CD4-positive, alpha-beta T cell treated with Interleukin-15 for 4 hours (primary cell): ENCODE data around the gene INSL3.

Experiments
- DNase-seq: peaks from one replicate; pipeline ENCODE4 v3.0.0-alpha.2; 2020; ENCODE audit warnings: low spot score

Gene INSL3, protein sequence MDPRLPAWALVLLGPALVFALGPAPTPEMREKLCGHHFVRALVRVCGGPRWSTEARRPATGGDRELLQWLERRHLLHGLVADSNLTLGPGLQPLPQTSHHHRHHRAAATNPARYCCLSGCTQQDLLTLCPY

DNA sequence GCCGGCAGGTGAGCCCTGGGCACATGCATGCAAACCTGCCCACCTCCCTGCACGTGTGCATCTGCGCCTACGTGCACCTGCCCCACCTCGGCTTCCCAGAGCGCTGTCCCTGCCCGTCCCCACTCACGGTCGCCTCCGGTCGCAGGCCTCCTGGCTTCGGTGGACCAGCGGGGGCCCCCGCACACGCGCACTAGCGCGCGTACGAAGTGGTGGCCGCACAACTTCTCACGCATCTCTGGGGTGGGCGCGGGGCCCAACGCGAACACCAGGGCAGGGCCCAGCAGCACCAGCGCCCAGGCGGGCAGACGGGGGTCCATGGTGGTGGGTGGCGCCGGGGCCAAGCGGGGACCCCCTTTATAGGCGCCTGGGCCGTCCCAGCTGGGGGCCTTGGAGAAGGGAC lies at the start of gene INSL3:
INSL3 (minus strand) TSS at position 330 of the 400 bp plus-strand sequence; CDS start at position 317, 13 bp downstream.
- no peak for DNase-seq

DNA sequence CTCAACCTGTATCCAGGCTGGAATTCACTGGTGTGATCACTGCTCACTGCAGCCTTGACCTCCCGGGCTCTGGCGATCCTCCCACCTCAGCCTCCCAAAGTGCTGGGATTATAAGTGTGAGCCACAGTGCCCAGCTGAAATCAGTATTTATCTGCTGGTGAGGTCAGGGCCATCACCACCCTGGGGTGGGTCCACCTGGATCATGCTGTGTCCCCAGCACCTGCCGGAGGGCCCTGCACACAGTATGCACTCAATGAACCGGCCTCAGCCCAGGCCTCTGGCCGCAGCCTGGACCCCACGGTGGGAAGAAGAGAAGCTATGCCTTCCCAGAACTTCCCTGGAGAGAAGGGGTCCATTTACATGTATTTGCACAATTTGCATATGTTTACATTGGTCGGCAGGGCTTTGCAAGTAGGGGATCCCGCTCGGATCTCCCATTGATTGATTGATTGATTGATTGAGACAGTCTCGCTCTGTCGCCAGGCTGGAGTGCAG lies 47.8 kb upstream of the INSL3 start:
- no peak for DNase-seq

DNA sequence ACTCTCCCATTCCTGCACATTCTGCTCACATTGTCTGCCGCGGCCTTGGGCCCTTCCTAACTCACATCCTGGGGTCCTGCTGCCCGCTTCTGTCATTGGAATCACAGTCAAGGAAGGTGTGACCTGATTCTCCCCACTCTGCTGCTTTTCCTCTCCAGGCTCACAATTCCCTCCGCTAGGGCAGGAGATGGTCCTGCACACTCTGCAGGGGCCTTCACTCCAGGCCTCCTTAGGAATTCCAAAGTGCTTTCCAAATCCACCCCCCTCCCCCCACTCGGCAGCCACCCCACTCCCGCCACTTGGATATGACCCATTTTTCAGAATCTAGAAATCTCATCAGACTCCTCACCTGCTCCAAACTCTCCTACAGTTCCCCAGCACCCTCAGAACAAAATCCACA lies 47.4 kb upstream of the INSL3 start:
- no peak for DNase-seq

DNA sequence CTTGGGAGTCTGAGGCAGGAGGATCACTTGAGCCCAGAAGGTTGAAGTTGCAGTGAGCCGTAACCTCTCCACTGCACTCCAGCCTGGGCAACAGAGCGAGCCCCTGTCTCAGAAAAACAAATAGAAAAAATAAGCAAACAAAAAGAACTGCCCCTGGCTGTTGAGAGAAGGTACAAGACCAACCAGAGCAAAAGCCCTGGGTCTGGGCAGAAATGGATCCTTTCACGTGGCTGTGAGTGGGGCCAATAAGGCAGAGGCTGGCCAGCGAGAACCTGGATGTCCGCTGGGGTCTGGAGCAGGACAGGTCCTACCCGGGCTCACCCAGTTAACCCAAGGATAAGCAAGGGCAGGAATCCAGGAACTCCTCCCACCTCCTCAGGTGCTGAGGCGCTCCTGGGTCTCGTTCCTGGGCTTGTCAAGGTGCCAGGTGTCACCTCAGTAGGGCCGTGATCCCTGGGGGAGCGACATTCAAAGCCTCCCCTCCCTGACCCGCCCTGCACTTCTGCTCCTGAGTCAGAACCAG lies 45.7 kb upstream of the INSL3 start:
- no peak for DNase-seq

DNA sequence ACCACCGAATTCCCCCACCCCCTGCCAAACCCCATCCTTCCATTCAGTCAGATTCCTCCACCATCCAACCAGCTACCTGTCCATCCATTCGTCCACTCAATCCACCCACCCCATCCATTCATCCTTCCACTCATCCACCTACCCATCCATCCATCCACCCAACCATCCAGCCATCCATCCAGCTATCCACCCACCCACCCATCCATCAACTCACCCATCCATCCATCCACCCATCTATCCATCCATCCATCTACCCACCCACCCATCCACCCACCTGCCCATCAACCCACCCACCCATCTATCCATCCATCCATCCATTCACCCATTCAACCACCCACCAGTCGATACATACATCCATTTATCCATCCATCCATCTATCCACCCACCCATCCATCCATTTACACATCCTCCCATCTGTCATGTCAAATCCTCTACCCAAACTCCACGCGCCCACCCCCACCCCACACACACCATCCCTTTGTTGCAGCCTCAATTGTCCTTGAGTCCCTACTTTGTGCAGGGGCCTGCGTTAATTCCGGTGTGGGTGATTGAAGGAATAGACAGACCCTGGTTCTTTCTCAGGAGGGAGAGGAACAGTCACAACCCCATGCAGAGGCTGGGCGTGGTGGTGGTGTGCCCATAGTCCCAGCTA lies 45.1 kb upstream of the INSL3 start:
- DNase-seq, result no peak

DNA sequence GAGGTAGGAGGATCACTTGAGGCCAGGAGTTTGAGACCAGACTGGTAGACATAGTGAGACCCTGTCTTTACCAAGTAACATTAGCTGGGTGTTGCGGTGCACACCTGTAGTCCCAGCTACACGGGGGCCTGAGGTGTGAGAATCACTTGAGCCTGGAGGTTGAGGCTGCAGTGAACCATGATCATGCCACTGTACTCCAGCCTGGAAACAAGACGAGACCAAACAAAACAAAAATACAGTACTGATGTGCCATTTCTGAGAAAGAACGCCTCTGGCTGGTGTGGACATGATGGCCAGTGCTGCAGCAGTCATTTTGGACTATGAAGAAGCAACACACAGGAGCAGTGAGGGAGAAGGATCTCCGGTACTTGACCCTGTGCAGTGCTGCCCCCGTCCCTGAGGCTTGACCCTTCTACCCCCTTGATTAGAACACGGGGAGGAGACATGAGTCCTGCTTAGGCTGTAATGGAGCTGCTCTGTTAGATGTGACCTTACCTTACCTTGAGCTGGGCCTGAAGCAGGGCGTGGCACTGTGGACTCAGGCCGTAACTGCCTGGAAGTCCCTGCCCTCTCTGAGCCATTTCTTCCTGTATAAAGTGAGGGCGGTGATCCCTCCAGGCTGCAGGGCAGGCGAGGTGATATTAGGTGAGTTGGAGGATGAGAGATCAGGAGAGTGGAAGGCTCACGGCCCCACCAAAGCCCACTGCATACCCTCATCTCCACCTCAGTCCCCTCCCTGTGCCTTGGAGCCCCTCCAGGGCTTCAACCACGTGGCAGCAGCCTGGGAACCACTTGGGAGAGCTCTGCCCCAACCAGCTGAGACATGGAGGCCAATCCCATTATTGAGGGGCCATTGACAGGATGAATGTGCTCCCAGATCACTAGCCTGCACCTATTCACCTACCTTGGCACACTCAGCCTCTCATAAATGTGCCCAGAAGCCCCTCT lies 44.3 kb upstream of the INSL3 start:
- DNase-seq, result no peak

DNA sequence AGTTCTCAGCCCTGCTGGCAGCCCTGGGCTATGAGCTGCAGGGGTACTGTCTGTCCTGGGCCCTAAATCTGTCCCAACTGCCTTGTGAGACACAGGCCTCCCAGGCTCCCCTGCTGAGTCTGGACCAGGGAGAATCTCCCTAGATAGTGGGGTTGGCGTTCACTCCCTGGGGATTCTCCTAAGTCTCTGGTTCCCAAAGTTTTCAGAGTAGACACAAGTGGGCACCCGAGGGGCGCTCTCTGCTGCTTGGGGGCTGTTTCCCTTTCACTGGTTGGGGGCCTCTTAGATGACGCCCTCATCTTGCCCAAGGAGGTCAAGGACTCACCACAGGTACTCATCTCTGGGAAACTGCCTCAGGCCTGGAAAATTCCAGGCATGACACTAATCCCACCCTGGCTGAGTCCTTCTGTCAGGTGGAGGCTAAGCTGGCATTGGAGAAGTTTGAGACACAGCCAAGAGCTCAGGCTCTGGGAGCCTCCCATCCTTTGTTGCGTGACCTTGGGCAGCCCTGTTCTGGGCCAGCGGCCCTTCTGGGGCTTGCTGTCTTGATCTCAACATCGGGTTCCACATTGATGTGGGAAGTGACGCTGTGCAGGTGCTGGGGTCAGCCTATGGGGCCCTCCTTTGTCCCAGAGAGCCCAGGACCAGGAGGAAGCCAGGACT lies 42.3 kb upstream of the INSL3 start:
- no peak for DNase-seq

DNA sequence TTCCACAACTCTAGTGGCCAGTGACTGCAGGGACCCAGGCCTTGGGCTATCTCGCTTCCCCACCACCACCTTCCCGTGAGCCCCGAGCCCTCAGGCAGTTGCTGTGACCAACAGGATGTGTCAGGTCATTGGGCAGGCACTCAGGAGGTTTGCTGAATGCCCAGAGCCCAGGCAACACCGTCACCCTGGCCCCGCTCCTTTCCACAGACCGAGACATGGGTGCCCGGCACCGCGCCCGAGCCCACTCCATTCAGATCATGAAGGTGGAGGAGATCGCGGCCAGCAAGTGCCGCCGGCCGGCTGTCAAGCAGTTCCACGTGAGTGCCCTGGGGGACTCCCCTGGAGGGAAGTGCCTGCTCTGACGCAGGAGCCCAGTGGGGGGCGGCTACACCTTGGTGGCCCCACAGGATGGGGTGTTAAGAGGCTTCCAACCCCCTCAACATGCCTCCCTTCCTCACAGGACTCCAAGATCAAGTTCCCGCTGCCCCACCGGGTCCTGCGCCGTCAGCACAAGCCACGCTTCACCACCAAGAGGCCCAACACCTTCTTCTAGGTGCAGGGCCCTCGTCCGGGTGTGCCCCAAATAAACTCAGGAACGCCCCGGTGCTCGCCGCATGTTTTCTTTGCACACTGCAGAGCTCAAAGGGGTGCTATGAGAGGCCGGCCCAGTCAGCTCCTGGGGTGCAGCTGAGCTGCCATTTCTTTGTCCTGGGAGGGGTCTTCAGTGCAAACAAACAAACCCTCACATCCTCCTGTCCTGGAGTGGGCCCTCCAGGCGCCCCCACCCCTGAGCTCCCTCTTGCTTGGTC lies 41.6 kb upstream of the INSL3 start:
- no peak for DNase-seq

DNA sequence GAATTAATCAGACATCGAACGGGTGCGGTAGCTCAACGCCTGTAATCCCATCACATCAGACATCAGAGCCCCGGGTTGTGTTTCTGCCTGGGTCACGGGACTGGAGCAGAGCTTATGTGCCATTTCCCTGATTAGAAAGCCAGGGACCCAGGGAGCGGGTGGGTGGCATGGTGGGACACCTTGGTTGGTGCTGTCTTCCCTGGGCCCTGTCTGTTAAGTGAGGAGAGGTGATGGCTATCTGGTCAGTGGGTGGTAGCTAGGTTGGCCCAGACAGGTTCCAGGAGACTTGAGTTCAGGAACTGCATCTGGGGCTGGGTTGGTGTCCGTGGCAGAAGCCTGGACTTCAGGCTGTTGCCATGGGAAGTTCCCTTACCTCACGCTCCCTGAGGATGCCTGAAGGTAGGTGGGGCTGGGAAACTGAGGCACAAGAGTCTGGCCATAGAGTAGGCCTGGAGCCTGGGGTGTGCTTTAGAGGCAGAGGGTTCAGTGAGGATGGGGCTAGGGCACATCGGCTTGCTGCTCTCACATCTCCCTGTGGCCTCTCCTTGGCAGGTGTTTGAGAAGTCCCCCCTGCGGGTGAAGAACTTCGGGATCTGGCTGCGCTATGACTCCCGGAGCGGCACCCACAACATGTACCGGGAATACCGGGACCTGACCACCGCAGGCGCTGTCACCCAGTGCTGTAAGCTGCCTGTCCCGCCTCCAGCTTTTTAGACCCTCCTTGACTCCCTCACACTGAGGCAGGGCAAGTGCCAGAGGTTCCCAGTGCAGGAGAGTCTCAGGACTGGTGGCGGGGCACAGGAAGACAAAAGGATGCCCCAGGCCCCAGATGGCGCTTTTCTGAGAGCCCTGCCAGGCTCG lies 40.5 kb upstream of the INSL3 start:
- no peak for DNase-seq

DNA sequence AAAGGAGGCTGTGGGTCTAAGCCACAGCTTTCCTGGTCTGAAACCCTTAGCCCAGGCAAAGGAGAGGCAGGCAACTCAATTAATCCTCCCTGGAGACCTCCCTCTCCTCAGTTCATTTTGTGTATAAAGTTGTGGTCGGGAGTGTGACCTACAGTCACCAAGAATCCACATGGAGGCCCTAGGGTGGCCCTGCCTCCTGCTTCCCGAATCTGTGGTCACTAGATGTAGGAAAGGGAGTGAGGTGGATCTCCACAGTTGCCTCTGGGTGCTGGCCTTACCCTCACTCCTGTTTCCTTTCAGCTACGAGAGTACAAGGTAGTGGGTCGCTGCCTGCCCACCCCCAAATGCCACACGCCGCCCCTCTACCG lies 39.7 kb upstream of the INSL3 start:
- no peak for DNase-seq

DNA sequence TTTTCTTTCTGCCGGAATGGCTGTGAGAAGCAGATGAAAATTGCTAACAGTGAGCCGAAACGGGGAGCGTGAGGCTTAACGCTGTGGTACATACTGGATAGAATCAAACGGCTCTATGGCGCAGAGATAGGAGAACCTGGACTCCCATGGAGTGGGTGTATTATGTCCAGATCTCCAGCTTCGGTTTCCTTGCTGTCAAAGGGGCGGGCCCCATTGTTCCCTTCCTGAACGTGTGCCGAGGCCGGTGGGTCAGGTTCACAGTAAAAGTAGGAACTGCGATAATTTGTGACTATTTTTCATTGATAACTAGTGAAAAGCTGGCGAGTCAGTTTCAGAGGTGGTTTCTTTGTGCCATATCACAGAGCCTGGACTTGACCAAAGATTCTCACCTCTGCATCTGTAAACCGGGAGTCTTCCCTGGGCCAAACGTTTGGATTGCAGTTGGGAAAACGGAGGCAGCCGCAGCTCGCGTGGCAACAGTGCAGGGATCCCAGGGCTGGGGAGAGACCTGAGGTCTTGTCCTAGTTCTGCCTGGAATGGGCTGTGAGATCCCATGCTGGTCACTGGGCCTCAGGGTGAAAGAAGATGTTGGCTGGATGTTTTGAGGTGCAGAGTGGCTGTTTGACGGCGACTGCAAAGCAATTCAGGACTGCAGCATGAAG lies 39.1 kb upstream of the INSL3 start:
- no peak for DNase-seq

DNA sequence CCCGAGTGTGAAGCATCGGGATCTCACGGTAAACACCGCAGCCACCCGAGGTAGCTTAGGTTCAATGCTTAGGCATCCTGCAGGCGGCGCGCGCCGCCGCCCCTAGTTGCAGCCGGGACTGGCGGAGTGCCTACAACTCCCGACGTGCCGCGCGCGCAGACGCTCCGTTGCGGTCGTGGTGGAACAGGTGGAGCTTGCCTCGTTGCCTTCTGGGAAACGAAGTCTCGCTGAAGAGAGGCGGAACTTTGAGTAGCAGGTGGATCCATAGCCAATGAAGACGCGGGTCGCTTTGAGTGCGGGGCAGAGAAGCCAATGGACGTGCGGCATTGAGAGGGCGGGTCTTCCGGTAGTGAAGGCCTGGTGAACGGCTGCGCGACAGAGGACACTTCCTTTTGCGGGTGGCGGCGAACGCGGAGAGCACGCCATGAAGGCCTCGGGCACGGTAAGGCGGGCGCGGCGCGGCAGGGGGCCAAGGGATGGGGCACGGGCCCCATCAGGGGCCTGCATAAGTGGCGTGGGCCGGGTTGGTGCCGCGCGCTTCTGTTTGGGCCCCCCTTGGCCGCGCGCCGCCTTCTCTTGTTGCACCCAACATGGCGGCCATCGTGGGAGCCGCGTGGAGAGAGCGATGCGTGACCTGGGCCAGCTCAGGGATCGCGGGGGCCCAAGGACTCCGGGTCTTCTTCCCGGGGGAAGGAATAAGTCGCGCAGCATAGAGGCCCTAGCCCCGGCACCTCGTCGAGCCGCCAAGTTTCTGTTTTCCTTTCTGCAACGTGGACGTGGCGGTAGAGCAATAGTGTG lies 38.4 kb upstream of the INSL3 start, which contains the start of gene RPL18A:
RPL18A (plus strand) TSS at position 378 of the 798 bp plus-strand sequence; CDS start at position 425, 47 bp downstream.
- DNase-seq, result peak; percentile 100

DNA sequence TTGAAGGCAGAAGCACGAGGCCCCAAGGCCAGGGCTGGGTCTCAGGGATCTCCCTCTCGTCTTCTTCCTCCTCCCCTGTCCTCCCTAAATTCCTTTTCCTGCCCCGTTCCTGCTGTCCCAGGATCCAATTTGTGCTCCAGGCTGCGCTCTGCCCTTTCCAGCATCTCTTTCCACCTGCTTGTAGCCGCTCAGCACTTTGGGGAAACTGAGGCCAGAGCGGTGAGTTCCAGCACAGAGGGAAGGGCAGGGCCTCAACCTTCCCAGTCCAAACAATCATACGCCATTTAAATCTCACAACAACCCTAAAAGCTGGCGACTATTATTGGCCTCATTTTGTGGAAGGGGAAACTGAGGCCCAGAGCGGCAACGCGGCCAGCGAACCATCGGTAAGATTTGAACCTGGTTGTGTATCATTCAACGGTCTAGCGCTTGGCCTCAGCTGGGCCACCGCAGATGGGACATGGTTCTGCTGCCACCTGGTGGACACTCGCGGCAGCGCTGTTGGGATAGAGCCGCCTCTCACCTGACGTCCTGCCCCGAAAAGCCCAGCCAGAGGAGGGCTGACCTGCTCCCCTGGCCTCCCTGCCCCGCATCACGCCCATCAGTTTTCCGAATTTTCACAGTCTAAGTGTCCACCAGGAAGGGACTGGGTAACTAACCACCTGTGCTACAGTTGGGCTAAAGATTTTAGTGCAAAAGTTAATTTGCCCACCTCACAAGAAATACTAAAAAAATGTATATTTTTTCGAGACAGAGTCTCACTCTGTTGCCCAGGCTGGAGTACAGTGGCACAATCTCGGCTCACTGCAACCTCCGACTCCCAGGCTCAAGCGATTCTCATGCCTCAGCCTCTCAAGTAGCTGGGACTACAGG lies 34.2 kb upstream of the INSL3 start:
- DNase-seq, result peak; percentile 91

DNA sequence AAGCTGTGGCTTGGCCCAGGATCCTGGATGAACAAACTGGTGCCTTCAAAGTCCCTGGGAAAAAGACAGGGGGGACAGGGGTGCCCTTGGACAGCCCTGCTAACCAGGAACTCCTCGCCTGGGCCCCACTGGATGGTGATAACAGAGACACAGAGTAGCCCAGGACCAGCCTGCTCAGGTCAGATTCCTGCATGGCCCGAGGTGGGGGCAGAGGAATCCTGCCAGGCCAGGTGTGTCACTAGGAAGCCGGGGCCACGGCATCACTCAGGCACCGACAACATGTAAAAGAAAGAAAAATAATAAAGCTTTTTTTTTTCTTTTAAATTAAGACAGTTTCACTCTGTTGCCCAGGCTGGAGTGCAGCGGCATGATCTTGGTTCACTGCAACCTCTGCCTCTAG lies 32.7 kb upstream of the INSL3 start:
- no peak for DNase-seq

DNA sequence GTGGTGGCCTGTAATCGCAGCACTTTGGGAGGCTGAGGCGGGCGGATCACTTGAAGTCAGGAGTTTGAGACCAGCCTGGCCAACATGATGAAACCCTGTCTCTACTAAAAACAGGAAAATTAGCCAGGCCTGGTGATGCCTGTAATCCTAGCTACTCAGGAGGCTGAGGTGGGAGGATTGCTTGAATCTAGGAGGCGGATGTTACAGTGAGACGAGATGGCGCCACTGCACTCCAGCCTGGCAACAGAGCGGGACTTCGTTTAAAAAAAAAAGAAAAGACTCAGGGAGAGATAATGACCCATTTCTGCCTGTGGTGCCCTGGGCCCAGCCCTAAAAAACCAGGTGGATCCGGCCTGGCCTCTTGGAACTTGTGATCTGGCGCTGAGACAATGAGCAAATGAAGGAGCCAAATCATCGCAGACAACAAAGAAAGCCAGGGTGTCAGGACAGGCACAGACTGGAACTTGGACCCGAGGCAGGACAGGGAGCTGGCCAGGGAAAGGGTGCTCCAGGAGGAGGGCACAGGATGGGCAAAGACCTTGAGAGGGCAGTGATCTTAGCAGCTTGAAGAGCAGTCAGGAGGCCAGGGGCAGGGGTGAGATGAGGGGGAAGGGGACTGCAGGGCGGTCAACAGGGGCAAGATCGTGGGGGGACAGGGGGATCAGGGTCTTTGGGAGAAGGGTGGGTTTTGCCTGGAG lies 27.4 kb upstream of the INSL3 start:
- no peak for DNase-seq

DNA sequence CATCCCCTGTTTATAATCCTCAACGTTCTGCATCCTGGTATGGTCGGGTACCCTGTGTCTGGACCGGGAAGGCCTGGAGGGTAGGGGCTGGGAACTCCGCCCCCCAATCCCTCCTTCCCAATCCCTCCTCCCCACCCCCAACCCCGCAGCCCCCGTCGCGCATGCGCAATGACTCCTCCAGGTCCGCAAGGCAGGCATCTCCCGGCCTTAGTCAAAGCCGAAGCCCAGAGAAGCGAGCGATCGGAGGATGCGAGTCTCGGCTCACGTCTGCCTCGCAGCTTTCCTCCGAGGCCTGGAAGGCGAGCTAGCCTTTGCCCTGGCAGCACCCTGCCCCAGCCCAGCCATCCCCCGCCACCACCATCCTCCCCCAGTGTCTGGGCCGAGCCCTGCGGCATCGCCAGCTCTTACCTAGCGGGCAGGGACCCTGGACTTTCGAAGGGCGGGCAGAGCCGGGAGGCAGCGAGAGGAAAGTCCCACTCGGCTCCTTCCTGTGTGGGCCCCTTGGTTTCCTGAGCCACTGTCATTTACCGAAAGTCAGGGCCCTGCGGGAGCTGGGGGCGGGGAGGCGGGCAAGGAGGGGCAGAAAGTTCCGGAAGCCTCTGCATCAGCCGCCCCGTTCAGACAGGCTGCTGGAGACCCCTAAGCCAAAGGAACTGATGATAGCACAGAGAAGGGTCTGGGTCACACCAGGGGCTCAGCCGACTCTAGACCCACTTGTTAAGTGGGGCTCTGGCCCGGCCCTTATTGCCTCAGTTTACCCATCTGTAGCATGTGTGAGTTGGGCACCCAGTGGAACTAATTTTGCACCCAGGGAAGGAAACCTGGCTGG lies 26.4 kb upstream of the INSL3 start, which contains the start of gene JAK3:
JAK3 (minus strand) TSS at position 445 of the 829 bp plus-strand sequence. CDS start 3,565 bp downstream, outside the sequence.
- peak; percentile 84 for DNase-seq
